SK-N-SH (cell line): ENCODE results near the gene STIM1. TPM values are rescaled to one million over a fixed set of nuclear protein-coding genes. Genes with fewer than 3 reads are reported as not detected.
A peak's percentile ranks its signal among the peaks of the same experiment; 100 is the strongest.

Source experiments
- CTCF ChIA-PET: fragments of 300-600, 350-600 bp; formaldehyde crosslinking; extraction: SDS; loops from one replicate; lab custom pipeline; 2021; lab: Yijun Ruan, JAX
- POLR2A ChIA-PET: fragments of 350-600 bp; sonication (Branson Sonifier 250); formaldehyde crosslinking; extraction: SDS; loops from one replicate; lab custom pipeline; 2020; ENCODE audit warnings: antibody characterized with exemption, inconsistent platforms; lab: Yijun Ruan, JAX
- DNase-seq: peaks from one replicate; pipeline ENCODE4 v3.0.0; 2012
- H2AFZ ChIP-seq: fragments of 200-600 bp; sonication (generic); 2 replicates; pipeline ENCODE4 v1.8.1; 2016; ENCODE audit warnings: antibody characterized with exemption, mild to moderate bottlenecking, low read depth
- H3F3A ChIP-seq: fragments of 200-600 bp; sonication (generic); replicated peaks from 2 replicates; pipeline ENCODE3; 2016; ENCODE audit warnings: antibody characterized with exemption, mild to moderate bottlenecking; ENCODE audit not compliant: insufficient read depth
- H3K27ac ChIP-seq, 2 experiments: fragments of 200-500 bp in 1 of 2; fragments of 200-600 bp in 1 of 2; sonication (Bioruptor generic) in 1 of 2; sonication (generic), shearing (Covaris generic) in 1 of 2; 2 replicates each; pipeline versions ENCODE4 v1.5.1 to v1.6.1; 2014 to 2016; ENCODE audit warnings: low read depth in 2 of 2, inconsistent platforms in 1 of 2, low read length in 1 of 2, mild to moderate bottlenecking in 1 of 2, mixed read lengths in 1 of 2
- H3K27me3 ChIP-seq: fragments of 200-600 bp; sonication (generic), shearing (Covaris generic); 2 replicates; pipeline ENCODE4 v1.6.1; 2016; ENCODE audit warnings: mixed run types; ENCODE audit not compliant: insufficient read depth
- H3K36me3 ChIP-seq, 2 experiments: fragments of 200-500 bp in 1 of 2; fragments of 200-600 bp in 1 of 2; sonication (Bioruptor generic) in 1 of 2; sonication (generic) in 1 of 2; replicated peaks in 1 of 2; 2 replicates each; pipeline versions ENCODE3 to v1.5.1; 2014 to 2016; ENCODE audit warnings: low read length in 1 of 2, mild to moderate bottlenecking in 1 of 2; ENCODE audit not compliant: insufficient read depth in 2 of 2, control insufficient read depth in 1 of 2
- H3K4me1 ChIP-seq, 2 experiments: fragments of 200-500 bp in 1 of 2; fragments of 200-600 bp in 1 of 2; sonication (Bioruptor generic) in 1 of 2; sonication (generic), shearing (Covaris generic) in 1 of 2; 2 replicates each; pipeline versions ENCODE4 v1.5.1 to v1.6.1; 2014 to 2016; ENCODE audit warnings: low read depth in 1 of 2, low read length in 1 of 2, mixed run types in 1 of 2; ENCODE audit not compliant: insufficient read depth in 2 of 2, control insufficient read depth in 1 of 2
- H3K4me2 ChIP-seq: fragments of 200-600 bp; sonication (generic), shearing (Covaris generic); 2 replicates; pipeline ENCODE4 v1.6.1; 2017; ENCODE audit warnings: mixed run types
- H3K4me3 ChIP-seq, 2 experiments: fragments of 200-500 bp in 1 of 2; fragments of 200-600 bp in 1 of 2; sonication (Bioruptor generic) in 1 of 2; sonication (generic), shearing (Covaris generic) in 1 of 2; 2 replicates each; pipeline versions ENCODE4 v1.5.1 to v1.8.1; 2014 to 2016; ENCODE audit warnings: low read depth in 2 of 2, inconsistent platforms in 1 of 2, low read length in 1 of 2, mild to moderate bottlenecking in 1 of 2, mixed read lengths in 1 of 2, moderate library complexity in 1 of 2
- H3K79me2 ChIP-seq: fragments of 200-600 bp; sonication (generic); 2 replicates; pipeline ENCODE4 v1.8.1; 2017; ENCODE audit warnings: mild to moderate bottlenecking; ENCODE audit not compliant: insufficient read depth
- H3K9ac ChIP-seq: fragments of 200-600 bp; sonication (generic); 2 replicates; pipeline ENCODE4 v1.6.1; 2017; ENCODE audit warnings: mixed run types
- H3K9me2 ChIP-seq: fragments of 200-600 bp; sonication (generic); 2 replicates; pipeline ENCODE4 v1.6.1; 2017; ENCODE audit warnings: mixed run types
- H3K9me3 ChIP-seq: fragments of 200-600 bp; sonication (generic); 2 replicates; pipeline ENCODE4 v1.6.1; 2017; ENCODE audit warnings: mixed run types, mild to moderate bottlenecking, moderate library complexity
- H4K20me1 ChIP-seq: fragments of 200-600 bp; sonication (generic); 2 replicates; pipeline ENCODE4 v1.6.1; 2017; ENCODE audit warnings: mild to moderate bottlenecking, mixed run types; ENCODE audit not compliant: insufficient read depth
- CHD2 ChIP-seq: fragments of 150-350 bp; IDR thresholded peaks from 2 replicates; pipeline ENCODE4 v1.6.1; 2018; ENCODE audit warnings: low read length; ENCODE audit not compliant: partially characterized antibody
- EZH2phosphoT487 ChIP-seq: fragments of 200-600 bp; sonication (generic); IDR thresholded peaks from 2 replicates; pipeline ENCODE4 v1.6.1; 2017; ENCODE audit warnings: low read depth, mixed run types, mild to moderate bottlenecking, antibody characterized with exemption, moderate library complexity, borderline replicate concordance
- FOSL2 ChIP-seq: IDR thresholded peaks from 2 replicates; pipeline ENCODE4 v1.4.0; 2012; ENCODE audit warnings: low read depth, mild to moderate bottlenecking, moderate library complexity, borderline replicate concordance
- FOXJ3 ChIP-seq: sonication (generic); formaldehyde crosslinking; IDR thresholded peaks from 2 replicates; pipeline ENCODE4 v1.5.1; 2020; ENCODE audit warnings: mild to moderate bottlenecking, missing genetic modification reagents
- FOXM1 ChIP-seq: IDR thresholded peaks from 2 replicates; pipeline ENCODE4 v1.4.0; 2012; ENCODE audit warnings: low read depth, mild to moderate bottlenecking
- GABPA ChIP-seq: IDR thresholded peaks from 2 replicates; pipeline ENCODE4 v1.4.0; 2012; ENCODE audit warnings: low read depth, mild to moderate bottlenecking
- IRF3 ChIP-seq: fragments of 150-350 bp; IDR thresholded peaks from 2 replicates; pipeline ENCODE4 v1.6.1; 2016; ENCODE audit warnings: mild to moderate bottlenecking, low read depth, low read length
- JUND ChIP-seq: IDR thresholded peaks from 2 replicates; pipeline ENCODE4 v1.4.0; 2012
- MAX ChIP-seq: IDR thresholded peaks from 2 replicates; pipeline ENCODE4 v1.4.0; 2012; ENCODE audit warnings: low read depth
- NFIC ChIP-seq: IDR thresholded peaks from 2 replicates; pipeline ENCODE4 v1.4.0; 2012; ENCODE audit warnings: borderline replicate concordance
- NRF1 ChIP-seq: IDR thresholded peaks from 2 replicates; pipeline ENCODE4 v1.6.1; 2012; ENCODE audit warnings: low read depth, mild to moderate bottlenecking, low read length
- PBX3 ChIP-seq: IDR thresholded peaks from 2 replicates; pipeline ENCODE4; 2012
- POLR2AphosphoS5 ChIP-seq: IDR thresholded peaks from 2 replicates; pipeline ENCODE4 v1.6.1; 2012; ENCODE audit warnings: low read depth, low read length
- RAD21 ChIP-seq: IDR thresholded peaks from 2 replicates; pipeline ENCODE4 v1.6.1; 2012; ENCODE audit warnings: mild to moderate bottlenecking, low read length
- RXRA ChIP-seq: IDR thresholded peaks from 2 replicates; pipeline ENCODE4 v1.4.0; 2012; ENCODE audit warnings: low read depth, mild to moderate bottlenecking, borderline replicate concordance
- SIN3A ChIP-seq: IDR thresholded peaks from 2 replicates; pipeline ENCODE4 v1.6.1; 2012; ENCODE audit warnings: low read depth, mild to moderate bottlenecking, low read length, moderate library complexity, borderline replicate concordance
- SMC3 ChIP-seq: IDR thresholded peaks from 2 replicates; pipeline ENCODE4 v1.6.1; 2012; ENCODE audit warnings: low read depth, low read length, improper control_type of control experiment
- TAF1 ChIP-seq: IDR thresholded peaks from 2 replicates; pipeline ENCODE4 v1.6.1; 2012; ENCODE audit warnings: low read depth, mild to moderate bottlenecking, low read length, moderate library complexity, borderline replicate concordance
- TCF12 ChIP-seq: IDR thresholded peaks from 2 replicates; pipeline ENCODE4 v1.4.0; 2012
- TEAD4 ChIP-seq: IDR thresholded peaks from 2 replicates; pipeline ENCODE4 v1.4.0; 2012; ENCODE audit warnings: mild to moderate bottlenecking, borderline replicate concordance; ENCODE audit not compliant: insufficient read depth
- USF1 ChIP-seq: IDR thresholded peaks from 2 replicates; pipeline ENCODE4 v1.4.0; 2012; ENCODE audit warnings: low read depth, borderline replicate concordance
- YY1 ChIP-seq: IDR thresholded peaks from 2 replicates; pipeline ENCODE4 v1.4.0; 2012; ENCODE audit warnings: low read depth, mild to moderate bottlenecking
- WGBS: methylation state at CpG from one replicate; pipeline ENCODE4 v1.1.6; 2017; ENCODE audit warnings: low lambda C conversion rate; 5-methylcytosine and 5-hydroxymethylcytosine counted together
- polyA plus RNA-seq, 3 experiments: library from polyadenylated mRNA; depleted of rRNA; stranded (reverse); fragments of >200 nt; gene quantifications; 2 replicates each; pipeline ENCODE4 v1.2.3, GENCODE V29; 2012

Gene STIM1
- polyA plus RNA-seq, 1 of the 3 experiments (the other 2 are of a cell fraction): 29.5 TPM

- peak overlapping the region in 1 of 2 experiments; percentile 43; a peak in 2 of 4 replicates for H3K27ac ChIP-seq
- H3K4me2 ChIP-seq: peak overlapping the region; percentile 29; the same call in 1 of the 2 replicates
These were observed 140.6 kb downstream of the STIM1 start for GRCh38 chr11:3995949-3996554.

GRCh38 chr11:3996651-3997050 lies 141.2 kb downstream of the STIM1 start:
- Histone ChIP-seq H3K27ac (peak overlapping the region; percentile 3 to 43; a peak in 2 of 4 replicates), H3K4me2 (no peak overlapping the region; the same call in 1 of the 2 replicates), H2AFZ (no peak overlapping the region), H3K79me2 (no peaks in the 10 kb centered on the region), H3K36me3 (peaks cover 0 to 5% of the 10 kb centered on the region in 2 experiments), H3K9me2 (no peaks in the 10 kb centered on the region), H3K4me1 (peaks cover 5 to 6% of the 10 kb centered on the region in 2 experiments; a peak in 2 of 4 replicates), H3K9me3 (peaks cover 20% of the 10 kb centered on the region), H3K9ac (no peak overlapping the region), H3K27me3 (no peaks in the 10 kb centered on the region), H3F3A (peaks cover 3% of the 10 kb centered on the region), H3K4me3 (no peak overlapping the region), H4K20me1 (no peaks in the 10 kb centered on the region)
- 81% methylated on average over 1 of the region's 1 CpG for WGBS
- no peak for DNase-seq
- ChIA-PET CTCF (interaction anchor here (0.7 to 2.9 kb wide), 3 partner anchors 11 to 142 kb away, joined by 3 to 8 read pairs (median 3); partner anchors contain the start of gene STIM1), POLR2A (no interaction called here)
- TF ChIP-seq SMC3 (no peak), POLR2AphosphoS5 (no peak), RAD21 (no peak), FOXJ3 (CRISPR knock-in tag) (no peak), SIN3A (no peak), JUND (no peak), CHD2 (no peak), TEAD4 (no peak), TAF1 (no peak), RXRA (no peak), GABPA (no peak), EZH2phosphoT487 (no peak), FOXM1 (no peak), MAX (no peak), YY1 (no peak), NRF1 (no peak), USF1 (no peak), NFIC (no peak)

More at GRCh38 chr11:3995949-3996554, 140.6 kb downstream of the STIM1 start:
- Histone ChIP-seq H3K4me1 (peaks cover 5 to 6% of the 10 kb centered on the region in 2 experiments; a peak in 2 of 4 replicates), H3K9me3 (peaks cover 20% of the 10 kb centered on the region), H3K9ac (no peak overlapping the region), H3K27me3 (no peaks in the 10 kb centered on the region), H3K9me2 (no peaks in the 10 kb centered on the region), H4K20me1 (no peaks in the 10 kb centered on the region), H3K36me3 (peaks cover 0 to 5% of the 10 kb centered on the region in 2 experiments), H3F3A (peaks cover 3% of the 10 kb centered on the region), H3K79me2 (no peaks in the 10 kb centered on the region), H2AFZ (no peak overlapping the region; the same call in 1 of the 2 replicates), H3K4me3 (peak overlapping the region in 1 of 2 experiments; percentile 38; a peak in 1 of 4 replicates)
- WGBS: 34% methylated on average over 4 of the region's 4 CpGs
- ChIA-PET POLR2A (no interaction called here), CTCF (interaction anchor here (0.7 to 2.9 kb wide), 3 partner anchors 11 to 141 kb away, joined by 3 to 8 read pairs (median 3); partner anchors contain the start of gene STIM1)
- TF ChIP-seq YY1 (no peak), IRF3 (no peak), FOXM1 (no peak), PBX3 (peak; percentile 43), JUND (peak; percentile 47), TCF12 (peak; percentile 41; the same call in 1 of the 2 replicates), FOSL2 (peak; percentile 19; the same call in 1 of the 2 replicates)
- no peak for DNase-seq
